D721Med (cell line): ENCODE results near the gene SH2D3A.
"Not testable (repeated sequence)": the region's sequence is repeated elsewhere in the genome, so short reads cannot be mapped to it uniquely, and the experiment has no call there.

Source experiments
- DNase-seq: peaks from one replicate; pipeline ENCODE4 v3.0.0; 2011; ENCODE audit warnings: low spot score; ENCODE audit not compliant: insufficient read length
- FAIRE-seq: peaks from 2 replicates; lab custom pipeline; 2011; peaks lifted over from hg19 to GRCh38; lab: Jason Lieb, UNC
- TF ChIP-seq, protein P1 (sequence below): IDR thresholded peaks from 2 replicates; pipeline ENCODE4 v1.5.1; 2012; ENCODE audit warnings: mild to moderate bottlenecking, control low read depth; ENCODE audit not compliant: insufficient read depth; ENCODE audit errors: missing control alignments

The SH2D3A gene

DNA sequence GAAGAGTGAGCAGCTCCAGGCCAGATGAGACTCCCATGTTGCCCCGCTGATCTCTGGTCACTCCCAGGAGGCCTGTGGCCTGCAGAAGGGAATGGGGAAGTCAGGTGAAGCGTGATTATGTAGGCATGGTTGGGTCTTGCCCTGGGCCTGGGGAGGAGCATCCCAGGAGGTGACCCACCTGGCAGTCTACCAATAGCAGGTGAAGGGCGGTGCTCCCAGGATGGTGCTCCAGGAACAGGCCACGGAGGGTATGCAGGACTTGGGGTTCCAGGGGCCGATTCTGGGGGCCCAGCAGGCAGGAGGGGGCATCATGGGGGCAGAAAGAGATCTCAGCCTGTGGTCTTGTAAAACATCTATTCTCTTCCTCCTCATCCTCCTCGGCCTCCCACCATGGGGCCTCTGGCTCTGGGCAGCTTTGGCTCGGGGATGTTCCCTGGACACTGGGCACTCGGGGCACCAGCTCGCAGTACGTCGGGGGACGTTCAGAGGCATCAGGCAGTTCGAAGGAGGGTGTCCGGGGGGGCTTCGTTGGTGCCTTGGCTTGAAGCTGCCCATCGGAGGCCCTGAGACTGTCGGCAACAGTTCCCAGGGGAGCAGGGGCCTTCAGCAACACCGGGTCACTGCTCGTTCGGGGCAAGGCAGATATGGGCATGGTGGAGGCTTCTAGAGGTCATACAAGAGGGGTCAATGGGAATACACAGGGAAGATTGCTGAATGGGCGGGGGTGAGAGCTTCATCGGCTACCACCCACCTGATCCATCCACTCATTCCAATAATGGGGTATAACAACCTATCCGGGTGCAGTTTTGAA lies 12.4 kb downstream of the SH2D3A start:
- TF ChIP-seq, protein P1, sequence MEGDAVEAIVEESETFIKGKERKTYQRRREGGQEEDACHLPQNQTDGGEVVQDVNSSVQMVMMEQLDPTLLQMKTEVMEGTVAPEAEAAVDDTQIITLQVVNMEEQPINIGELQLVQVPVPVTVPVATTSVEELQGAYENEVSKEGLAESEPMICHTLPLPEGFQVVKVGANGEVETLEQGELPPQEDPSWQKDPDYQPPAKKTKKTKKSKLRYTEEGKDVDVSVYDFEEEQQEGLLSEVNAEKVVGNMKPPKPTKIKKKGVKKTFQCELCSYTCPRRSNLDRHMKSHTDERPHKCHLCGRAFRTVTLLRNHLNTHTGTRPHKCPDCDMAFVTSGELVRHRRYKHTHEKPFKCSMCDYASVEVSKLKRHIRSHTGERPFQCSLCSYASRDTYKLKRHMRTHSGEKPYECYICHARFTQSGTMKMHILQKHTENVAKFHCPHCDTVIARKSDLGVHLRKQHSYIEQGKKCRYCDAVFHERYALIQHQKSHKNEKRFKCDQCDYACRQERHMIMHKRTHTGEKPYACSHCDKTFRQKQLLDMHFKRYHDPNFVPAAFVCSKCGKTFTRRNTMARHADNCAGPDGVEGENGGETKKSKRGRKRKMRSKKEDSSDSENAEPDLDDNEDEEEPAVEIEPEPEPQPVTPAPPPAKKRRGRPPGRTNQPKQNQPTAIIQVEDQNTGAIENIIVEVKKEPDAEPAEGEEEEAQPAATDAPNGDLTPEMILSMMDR = no peak
- FAIRE-seq = no peak
- DNase-seq = no peak

DNA sequence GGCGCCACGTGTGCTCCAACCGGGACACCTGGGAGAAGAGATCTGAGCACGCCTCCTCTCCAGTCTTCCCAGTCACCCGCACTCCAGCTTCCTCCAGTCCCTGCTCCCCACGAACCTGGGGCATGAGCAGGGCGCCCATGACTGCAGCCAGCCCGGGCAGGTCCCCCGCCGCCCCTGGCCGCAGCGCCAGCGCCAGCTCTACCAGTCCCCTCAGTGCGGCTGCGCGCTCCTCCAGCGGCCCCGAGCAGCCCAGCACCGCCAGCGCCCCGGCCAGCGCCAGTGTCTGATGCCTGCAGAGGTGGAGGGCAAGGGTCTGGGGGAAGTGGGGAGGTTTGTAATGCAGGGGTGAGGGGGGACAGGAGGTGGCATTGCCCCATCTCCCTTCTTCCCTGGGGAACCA lies 13.1 kb downstream of the SH2D3A start:
- DNase-seq (no peak), FAIRE-seq (no peak)
- TF ChIP-seq, protein P1 = no peak

DNA sequence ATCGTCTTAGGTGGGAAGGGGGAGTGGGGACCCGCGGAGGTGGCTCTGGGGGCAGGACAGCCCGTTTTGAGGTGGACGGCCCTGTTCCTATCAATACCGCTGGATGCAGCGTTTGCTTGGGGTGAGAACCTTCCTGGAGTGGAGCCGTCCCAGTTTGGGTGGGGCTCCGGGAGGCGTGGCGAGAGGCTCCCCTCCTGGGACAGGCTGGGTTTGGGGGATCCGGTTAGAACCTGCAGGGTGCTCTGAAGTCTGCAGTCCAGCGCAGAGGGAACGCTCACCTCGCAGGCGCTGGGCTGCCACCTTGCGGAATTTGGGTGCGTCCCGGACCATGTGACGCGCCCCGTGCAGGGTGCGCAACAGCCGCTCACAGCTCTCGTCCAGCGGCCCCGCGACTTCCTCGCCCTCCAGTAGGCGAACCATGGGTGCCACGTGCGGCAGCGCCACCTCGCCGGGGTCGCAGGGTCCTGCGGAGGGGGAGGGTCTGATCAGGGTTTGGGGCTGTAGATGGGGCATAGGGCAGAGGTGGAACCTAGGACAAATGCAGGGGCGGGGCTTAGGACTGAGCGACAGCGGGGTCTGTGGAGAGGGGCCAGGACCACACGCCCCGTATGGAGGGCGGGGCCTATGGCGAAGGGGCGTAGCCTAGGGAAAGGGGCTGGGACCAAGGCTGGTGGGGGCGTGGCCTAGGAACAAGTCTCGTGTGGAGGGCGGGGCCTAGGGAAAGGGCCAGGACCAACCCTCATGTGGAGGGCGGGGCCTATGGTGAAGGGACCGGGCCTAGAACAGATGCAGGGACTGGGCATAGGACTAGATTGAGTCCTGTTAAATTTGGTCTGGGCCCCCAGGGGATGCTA lies 13.8 kb downstream of the SH2D3A start:
- DNase-seq = no peak
- no peak for FAIRE-seq
- TF ChIP-seq, protein P1 = peak; percentile 33

DNA sequence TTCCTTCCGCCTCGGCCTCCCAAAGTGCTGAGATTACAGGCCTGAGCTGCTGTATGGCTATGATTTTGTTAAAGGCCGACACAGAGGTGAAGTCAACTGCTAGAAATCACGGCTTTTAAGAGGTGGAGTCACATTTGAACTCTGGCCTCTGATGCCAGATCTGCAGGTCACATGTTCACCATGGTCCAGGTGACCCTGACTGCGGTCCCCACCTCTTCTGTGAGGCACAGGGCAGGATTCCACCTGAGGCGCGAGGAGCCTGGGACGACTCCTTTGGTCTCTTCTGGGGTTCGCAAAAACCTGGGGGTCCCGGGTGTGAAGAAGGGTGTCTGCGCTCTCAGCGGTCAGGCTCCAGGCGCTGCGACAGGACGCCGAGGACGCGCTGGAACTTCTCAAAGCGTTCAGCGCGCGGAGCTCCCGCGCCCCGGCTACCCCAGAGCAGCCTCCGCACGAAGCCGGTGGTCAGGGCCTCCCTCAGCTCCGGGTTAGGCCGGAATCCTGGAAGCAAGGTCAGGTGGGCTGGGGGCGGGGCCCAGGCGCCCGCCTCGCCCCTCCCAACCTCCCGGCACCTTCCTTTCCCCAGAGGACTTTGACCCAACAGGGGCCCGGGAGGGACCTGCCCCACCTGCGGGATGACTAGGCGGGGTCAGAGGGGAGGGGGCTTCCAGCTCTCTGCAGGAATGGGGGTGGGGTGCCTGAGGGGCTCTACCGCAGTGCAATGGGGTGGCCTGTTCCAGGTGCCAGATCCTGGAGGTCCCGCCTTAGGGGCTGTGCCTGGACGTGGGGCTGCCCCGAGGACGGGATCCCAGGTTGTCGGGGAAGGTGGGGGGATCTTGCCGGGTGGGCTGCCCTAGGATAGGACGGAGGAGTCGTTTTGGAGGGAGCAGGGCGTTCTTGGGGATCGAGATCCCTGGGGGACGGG lies 14.7 kb downstream of the SH2D3A start:
- no peak for FAIRE-seq
- TF ChIP-seq, protein P1 = no peak
- DNase-seq = no peak

DNA sequence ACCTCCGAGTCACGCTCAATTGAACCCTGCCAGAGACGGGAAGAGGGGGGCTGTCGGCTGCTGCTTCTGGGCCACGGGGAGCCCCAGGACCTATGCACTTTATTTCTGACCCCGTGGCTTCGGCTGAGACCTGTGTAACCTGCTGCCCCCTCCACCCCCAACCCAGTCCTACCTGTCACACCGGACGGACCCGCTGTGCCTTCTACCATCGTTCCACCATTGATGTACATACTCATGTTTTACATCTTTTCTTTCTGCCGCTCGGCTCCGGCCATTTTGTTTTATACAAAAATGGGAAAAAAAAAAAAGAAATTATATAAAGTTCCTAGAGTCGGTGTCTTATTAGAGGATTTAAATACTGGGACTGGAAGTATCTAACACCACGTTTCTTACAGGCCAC lies 16.0 kb downstream of the SH2D3A start:
- DNase-seq (no peak), FAIRE-seq (no peak)
- TF ChIP-seq, protein P1 = no peak

DNA sequence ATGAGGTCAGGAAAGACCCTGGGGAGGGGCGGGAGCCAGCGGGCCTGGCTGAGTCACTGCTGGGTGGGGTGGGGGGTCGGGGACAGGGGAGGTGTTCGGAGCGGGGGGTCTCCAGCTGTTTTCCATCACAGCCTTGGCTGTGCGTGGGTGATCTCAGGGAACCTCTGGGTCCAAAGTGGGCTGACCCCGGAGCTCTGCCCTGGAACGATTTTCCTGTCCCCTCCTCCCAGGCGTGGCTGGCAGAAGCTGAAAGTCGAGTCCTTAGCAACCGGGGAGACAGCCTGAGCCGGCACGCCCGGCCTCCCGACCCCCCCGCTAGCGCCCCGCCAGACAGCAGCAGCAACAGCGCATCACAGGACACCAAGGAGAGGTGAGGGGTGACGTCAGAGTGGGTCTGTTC lies 17.2 kb downstream of the SH2D3A start:
- TF ChIP-seq, protein P1 = no peak
- no peak for DNase-seq
- no peak for FAIRE-seq

DNA sequence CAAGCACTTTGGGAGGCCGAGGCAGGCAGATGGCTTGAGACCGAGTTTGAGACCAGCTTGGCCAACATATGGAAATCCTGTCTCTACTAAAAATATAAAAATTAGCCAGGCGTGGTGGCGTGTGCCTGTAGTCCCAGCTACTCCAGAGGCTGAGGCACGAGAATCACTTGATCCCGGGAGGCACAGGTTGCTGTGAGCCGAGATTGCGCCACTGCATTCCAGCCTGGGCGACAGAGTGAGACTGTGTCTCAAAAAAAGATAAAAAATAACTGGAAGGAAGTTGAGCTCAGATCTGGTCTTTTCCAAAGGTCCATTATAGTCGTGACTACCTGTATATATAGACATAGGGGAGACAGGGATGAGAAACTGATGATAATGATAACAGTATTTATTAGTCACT lies 18.7 kb downstream of the SH2D3A start:
- not testable (repeated sequence) for DNase-seq, FAIRE-seq
